ENCODE data around the gene CASP9. TPM values are rescaled to one million over a fixed set of nuclear protein-coding genes. Genes with fewer than 3 reads are reported as not detected.

Gene CASP9
- total and polyA plus RNA-seq, 2 of the 13 experiments (the other 11 are each of a cell fraction or from before 2014, with no cell fraction given): 8.5 to 11.5 TPM

DNA sequence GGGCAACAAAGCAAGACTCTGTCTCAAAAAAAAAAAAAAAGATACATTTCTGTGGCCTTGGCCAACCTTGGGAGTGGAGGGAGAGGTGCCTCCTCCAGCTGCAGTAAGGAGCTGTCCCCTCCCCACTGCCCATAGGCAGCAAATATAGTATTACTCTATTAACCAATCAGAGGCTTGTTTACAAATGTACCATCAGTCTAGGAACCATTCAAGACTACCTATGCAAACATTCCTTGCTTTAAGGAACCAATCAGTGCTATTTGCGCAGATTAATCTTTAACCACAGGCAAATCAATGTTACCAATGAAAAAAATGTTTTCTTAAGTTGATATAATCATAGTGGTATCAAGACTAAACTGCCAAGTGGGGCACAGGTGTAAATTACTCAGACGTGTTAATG lies 66.4 kb downstream of the CASP9 start:
- H3K4me1 ChIP-seq (ENCODE audit: insufficient read depth, low read length): no peaks in the 10 kb centered on the region
- CTCF ChIA-PET (ENCODE audit: low intra/inter-chr PET ratio, low total read pairs): no interaction called here

DNA sequence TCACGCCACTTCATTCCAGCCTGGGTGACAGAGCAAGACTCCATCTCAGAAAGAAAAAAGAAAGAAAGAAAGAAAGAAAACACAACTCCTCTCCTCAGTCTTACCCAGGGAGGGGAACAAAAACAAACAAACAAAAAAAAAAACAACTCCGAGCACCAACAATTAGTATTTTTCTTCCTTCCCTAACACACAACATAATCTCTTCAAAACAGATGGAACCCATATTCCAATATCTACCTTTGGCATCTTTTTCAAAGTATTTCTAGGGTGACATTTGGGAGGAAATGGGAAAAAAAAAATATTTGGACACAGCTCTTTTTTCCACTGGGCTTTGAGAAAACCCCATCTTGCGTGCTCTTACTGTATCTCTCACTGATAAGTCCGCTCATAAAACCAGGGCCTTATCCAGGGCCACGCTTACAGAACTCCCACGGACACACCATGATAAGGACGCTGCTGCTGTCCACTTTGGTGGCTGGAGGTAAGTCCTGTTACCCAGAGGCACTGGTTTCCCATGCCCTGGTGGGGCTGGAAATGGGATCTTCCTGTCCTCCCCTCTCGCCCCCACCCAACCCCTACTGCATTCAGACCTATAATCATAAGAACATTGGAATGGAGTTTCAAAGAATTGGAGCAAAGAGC lies 67.6 kb downstream of the CASP9 start, which contains the start of gene CELA2A:
Gene CELA2A (plus strand): TSS at position 420 of the 642 bp plus-strand sequence. CDS start 22 bp downstream, at position 442.
- POLR2A ChIA-PET: no interaction called here
- no peak within 1 kb of the TSS for H3K4me2 ChIP-seq (ENCODE audit: low read depth, low read length)
- CTCF ChIA-PET (ENCODE audit: low intra/inter-chr PET ratio, low total read pairs): no interaction called here
- TF ChIP-seq REL (CRISPR knock-in tag; conservative IDR thresholded peaks at IDR 0.05) (no peak), RORA (CRISPR knock-in tag; IDR thresholded peaks at IDR 0.05) (no peak), HDAC1 (CRISPR knock-in tag; IDR thresholded peaks at IDR 0.05) (no peak)
- TF ChIP-seq, protein P1, sequence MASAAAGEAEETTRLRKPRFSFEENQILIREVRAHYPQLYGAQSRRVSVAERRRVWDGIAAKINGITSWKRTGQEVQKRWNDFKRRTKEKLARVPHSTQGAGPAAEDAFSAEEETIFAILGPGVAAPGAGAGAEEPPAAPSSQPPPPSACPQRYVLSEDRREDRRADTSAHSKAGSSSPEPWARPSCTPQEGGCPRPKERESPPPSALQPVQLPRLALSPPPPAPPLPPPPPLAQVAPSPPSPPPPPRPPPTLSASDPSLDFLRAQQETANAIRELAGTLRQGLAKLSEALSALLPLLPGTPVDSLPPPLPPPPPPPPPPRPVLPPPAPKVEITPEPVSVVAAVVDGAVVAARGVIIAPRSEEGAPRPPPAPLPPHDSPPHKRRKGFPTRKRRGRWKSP (CRISPR knock-in tag; IDR thresholded peaks at IDR 0.05): no peak
- no peaks in the 10 kb centered on the region for H3K36me3 ChIP-seq (replicated peaks in 1 of 2; ENCODE audit: control insufficient read depth in 1 of 2, insufficient read depth in 2 of 2, low read length in 2 of 2)
- peaks cover 0 to 1% of the 10 kb centered on the region in 2 experiments; a peak in 2 of 5 replicates for H3K27me3 ChIP-seq (ENCODE audit: control insufficient read depth in 1 of 2, insufficient read depth in 2 of 2, low read length in 2 of 2)
- BruUV-seq (replicated peaks): no TSS peak
- no peaks in the 10 kb centered on the region for H4K20me1 ChIP-seq (ENCODE audit: insufficient read depth, low read length)
- H3K79me2 ChIP-seq (ENCODE audit: insufficient read depth, low read length): no peaks in the 10 kb centered on the region
- FAIRE-seq: no peak
- no peak within 1 kb of the TSS for H2AFZ ChIP-seq (ENCODE audit: low read length)
- no peak for DNase-seq (ENCODE audit: low spot score)
- intact Hi-C loops (cut with micrococcal nuclease; ENCODE audit: unreplicated experiment): no loop called here
- peaks cover 2% of the 10 kb centered on the region for H3K4me1 ChIP-seq (ENCODE audit: insufficient read depth, low read length)
- no peak within 1 kb of the TSS for H3K27ac ChIP-seq (ENCODE audit: extremely low read length, insufficient read depth, low read length)
- H3K9ac ChIP-seq (ENCODE audit: insufficient read depth, low read depth, low read length): no peak within 1 kb of the TSS
- no peak within 1 kb of the TSS for H3K4me3 ChIP-seq (replicated peaks in 1 of 3; ENCODE audit: insufficient read depth in 1 of 3, low read depth in 2 of 3, low read length in 3 of 3)
- in situ Hi-C loops (cut with HindIII; ENCODE audit: extremely low pct_ligation_motif_present, low pct_unique_long_range_greater_than_20kb): no loop called here
- ATAC-seq: no peak
- WGBS (ENCODE audit: low lambda C conversion rate): 59% methylated on average over 8 of the region's 8 CpGs
- H3K9me3 ChIP-seq (ENCODE audit: low read length): no peaks in the 10 kb centered on the region

More for the DNA sequence above, 66.4 kb downstream of the CASP9 start:
- Histone ChIP-seq H3K9ac (ENCODE audit: insufficient read depth, low read depth, low read length) (no peak overlapping the region), H3K27ac (ENCODE audit: extremely low read length, insufficient read depth, low read length) (no peak overlapping the region), H3K4me2 (ENCODE audit: low read depth, low read length) (no peak overlapping the region), H3K4me3 (replicated peaks in 1 of 3; ENCODE audit: insufficient read depth in 1 of 3, low read depth in 2 of 3, low read length in 3 of 3) (no peak overlapping the region), H3K9me3 (ENCODE audit: low read length) (no peaks in the 10 kb centered on the region), H2AFZ (ENCODE audit: low read length) (no peak overlapping the region), H3K27me3 (ENCODE audit: control insufficient read depth in 1 of 2, insufficient read depth in 2 of 2, low read length in 2 of 2) (peaks cover 0 to 1% of the 10 kb centered on the region in 2 experiments; a peak in 2 of 5 replicates), H4K20me1 (ENCODE audit: insufficient read depth, low read length) (no peaks in the 10 kb centered on the region), H3K79me2 (ENCODE audit: insufficient read depth, low read length) (no peaks in the 10 kb centered on the region), H3K36me3 (replicated peaks in 1 of 2; ENCODE audit: control insufficient read depth in 1 of 2, insufficient read depth in 2 of 2, low read length in 2 of 2) (no peaks in the 10 kb centered on the region)
- POLR2A ChIA-PET: no interaction called here
- TF ChIP-seq ZIK1 (CRISPR knock-in tag; IDR thresholded peaks at IDR 0.05; ENCODE audit: borderline replicate concordance, low read depth) (no peak), NFYC (CRISPR knock-in tag; IDR thresholded peaks at IDR 0.05) (peak; percentile 54), RAD51 (IDR thresholded peaks at IDR 0.05; ENCODE audit: borderline replicate concordance) (no peak), NFYB (CRISPR knock-in tag; IDR thresholded peaks at IDR 0.05) (peak; percentile 53; the same call in 1 of the 2 replicates)
- TF ChIP-seq, protein P2, sequence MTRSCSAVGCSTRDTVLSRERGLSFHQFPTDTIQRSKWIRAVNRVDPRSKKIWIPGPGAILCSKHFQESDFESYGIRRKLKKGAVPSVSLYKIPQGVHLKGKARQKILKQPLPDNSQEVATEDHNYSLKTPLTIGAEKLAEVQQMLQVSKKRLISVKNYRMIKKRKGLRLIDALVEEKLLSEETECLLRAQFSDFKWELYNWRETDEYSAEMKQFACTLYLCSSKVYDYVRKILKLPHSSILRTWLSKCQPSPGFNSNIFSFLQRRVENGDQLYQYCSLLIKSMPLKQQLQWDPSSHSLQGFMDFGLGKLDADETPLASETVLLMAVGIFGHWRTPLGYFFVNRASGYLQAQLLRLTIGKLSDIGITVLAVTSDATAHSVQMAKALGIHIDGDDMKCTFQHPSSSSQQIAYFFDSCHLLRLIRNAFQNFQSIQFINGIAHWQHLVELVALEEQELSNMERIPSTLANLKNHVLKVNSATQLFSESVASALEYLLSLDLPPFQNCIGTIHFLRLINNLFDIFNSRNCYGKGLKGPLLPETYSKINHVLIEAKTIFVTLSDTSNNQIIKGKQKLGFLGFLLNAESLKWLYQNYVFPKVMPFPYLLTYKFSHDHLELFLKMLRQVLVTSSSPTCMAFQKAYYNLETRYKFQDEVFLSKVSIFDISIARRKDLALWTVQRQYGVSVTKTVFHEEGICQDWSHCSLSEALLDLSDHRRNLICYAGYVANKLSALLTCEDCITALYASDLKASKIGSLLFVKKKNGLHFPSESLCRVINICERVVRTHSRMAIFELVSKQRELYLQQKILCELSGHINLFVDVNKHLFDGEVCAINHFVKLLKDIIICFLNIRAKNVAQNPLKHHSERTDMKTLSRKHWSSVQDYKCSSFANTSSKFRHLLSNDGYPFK (CRISPR knock-in tag; IDR thresholded peaks at IDR 0.05; ENCODE audit: borderline replicate concordance): no peak
- in situ Hi-C loops (cut with HindIII; ENCODE audit: extremely low pct_ligation_motif_present, low pct_unique_long_range_greater_than_20kb): no loop called here
- BruUV-seq (replicated peaks): no TSS peak
- intact Hi-C loops (cut with micrococcal nuclease; ENCODE audit: unreplicated experiment): no loop called here
- DNase-seq (ENCODE audit: low spot score) (no peak), ATAC-seq (no peak), FAIRE-seq (no peak)
- WGBS (ENCODE audit: low lambda C conversion rate): 28% methylated on average over 2 of the region's 2 CpGs

Data from HepG2 (cell line).